Stimulated activated naive B cell treated with anti-CD40 and anti-IgM and Interleukin-4, amounts not matched to agents 10 μg/mL and 1 μg/mL and 100 μg/mL, for 72 hours (primary cell): ENCODE measurements around the gene MYO3B.
"Not testable (repeated sequence)": the region's sequence is repeated elsewhere in the genome, so short reads cannot be mapped to it uniquely, and the experiment has no call there.

Source experiments
- ATAC-seq, 2 donors: fragments of 150-1000 bp; cut with Tn5 transposase; replicated peaks; 2 replicates each; pipeline ENCODE4 v1.10.0; 2021; ENCODE audit warnings: moderate library complexity in 1 of 2
- DNase-seq: peaks from one replicate; pipeline ENCODE4 v3.0.0; 2021
- H3K27ac Mint-ChIP-seq: one replicate; pipeline ENCODE4 v1.8.0; 2022; ENCODE audit warnings: mild to moderate bottlenecking, mixed read lengths
- H3K27me3 Mint-ChIP-seq, 2 donors: one replicate each; pipeline ENCODE4 v1.8.0; 2022; ENCODE audit warnings: mixed read lengths in 2 of 2
- H3K36me3 Mint-ChIP-seq, 2 donors: one replicate each; pipeline ENCODE4 v1.8.0; 2022; ENCODE audit warnings: mixed read lengths in 2 of 2, mild to moderate bottlenecking in 1 of 2
- H3K4me1 Mint-ChIP-seq, 2 donors: one replicate each; pipeline ENCODE4 v1.8.0; 2022; ENCODE audit warnings: mixed read lengths in 2 of 2, mild to moderate bottlenecking in 1 of 2
- H3K4me3 Mint-ChIP-seq, 2 donors: one replicate each; pipeline ENCODE4 v1.8.0; 2022; ENCODE audit warnings: mild to moderate bottlenecking in 2 of 2, mixed read lengths in 2 of 2, moderate library complexity in 1 of 2
- H3K9me3 Mint-ChIP-seq, 2 donors: one replicate each; pipeline ENCODE4 v1.8.0; 2022; ENCODE audit warnings: mixed read lengths in 2 of 2, mild to moderate bottlenecking in 1 of 2

MYO3B gene

GRCh38 chr2:170607171-170607570, 429.2 kb downstream of the MYO3B start:
- no peak for ATAC-seq
- Mint-ChIP-seq H3K4me1 (no peaks in the 10 kb centered on the region), H3K9me3 (no peaks in the 10 kb centered on the region), H3K4me3 (no peak overlapping the region), H3K27ac (no peak overlapping the region), H3K36me3 (no peaks in the 10 kb centered on the region), H3K27me3 (peaks cover 8 to 10% of the 10 kb centered on the region in 2 donors)
- DNase-seq = no peak

- DNase-seq (no peak), ATAC-seq (no peak)
Observed at GRCh38 chr2:170610615-170611014, 432.7 kb downstream of the MYO3B start.

GRCh38 chr2:170618948-170619347, 441.0 kb downstream of the MYO3B start:
- not testable (repeated sequence) for H3K27ac Mint-ChIP-seq, H3K36me3 Mint-ChIP-seq

More at GRCh38 chr2:170610615-170611014, 432.7 kb downstream of the MYO3B start:
- Mint-ChIP-seq H3K9me3 (peaks cover 0 to under 1% of the 10 kb centered on the region in 2 donors), H3K27ac (no peak overlapping the region), H3K4me3 (no peak overlapping the region), H3K4me1 (no peaks in the 10 kb centered on the region), H3K27me3 (peaks cover 6 to 8% of the 10 kb centered on the region in 2 donors), H3K36me3 (no peaks in the 10 kb centered on the region)

GRCh38 chr2:170635094-170635493, 457.1 kb downstream of the MYO3B start:
- not testable (repeated sequence) for H3K9me3 Mint-ChIP-seq, H3K4me1 Mint-ChIP-seq, ATAC-seq, H3K36me3 Mint-ChIP-seq, H3K4me3 Mint-ChIP-seq, H3K27ac Mint-ChIP-seq, DNase-seq
- peaks cover 5 to 18% of the 10 kb centered on the region in 2 donors for H3K27me3 Mint-ChIP-seq

More at GRCh38 chr2:170618948-170619347, 441.0 kb downstream of the MYO3B start:
- not testable (repeated sequence) for DNase-seq, H3K4me3 Mint-ChIP-seq, H3K27me3 Mint-ChIP-seq, H3K4me1 Mint-ChIP-seq, ATAC-seq
- H3K9me3 Mint-ChIP-seq = peaks cover 14 to 15% of the 10 kb centered on the region in 2 donors

GRCh38 chr2:170639635-170640034, 461.7 kb downstream of the MYO3B start:
- Mint-ChIP-seq H3K4me3 (no peak overlapping the region), H3K27ac (no peak overlapping the region), H3K36me3 (no peaks in the 10 kb centered on the region), H3K27me3 (peaks cover 0 to 7% of the 10 kb centered on the region in 2 donors), H3K9me3 (peaks cover 0 to 2% of the 10 kb centered on the region in 2 donors), H3K4me1 (no peaks in the 10 kb centered on the region)
- ATAC-seq = no peak
- no peak for DNase-seq

- Mint-ChIP-seq H3K27ac (no peak overlapping the region), H3K27me3 (peaks cover 5 to 7% of the 10 kb centered on the region in 2 donors), H3K4me3 (no peak overlapping the region), H3K9me3 (peaks cover 0 to 2% of the 10 kb centered on the region in 2 donors), H3K36me3 (no peaks in the 10 kb centered on the region), H3K4me1 (no peaks in the 10 kb centered on the region)
- DNase-seq (no peak), ATAC-seq (no peak)
Observed at GRCh38 chr2:170641961-170642360, 464.0 kb downstream of the MYO3B start.

GRCh38 chr2:170643346-170643745, 465.4 kb downstream of the MYO3B start:
- peaks cover 5 to 7% of the 10 kb centered on the region in 2 donors for H3K27me3 Mint-ChIP-seq
- H3K27ac Mint-ChIP-seq = no peak overlapping the region
- DNase-seq = no peak

GRCh38 chr2:170647741-170648436, 469.9 kb downstream of the MYO3B start:
- H3K9me3 Mint-ChIP-seq = no peaks in the 10 kb centered on the region
- H3K36me3 Mint-ChIP-seq = no peaks in the 10 kb centered on the region
- DNase-seq (no peak), ATAC-seq (no peak)
- H3K27ac Mint-ChIP-seq = no peak overlapping the region
- H3K27me3 Mint-ChIP-seq = peaks cover 9 to 16% of the 10 kb centered on the region in 2 donors
- no peaks in the 10 kb centered on the region for H3K4me1 Mint-ChIP-seq
- no peak overlapping the region for H3K4me3 Mint-ChIP-seq

More at GRCh38 chr2:170643346-170643745, 465.4 kb downstream of the MYO3B start:
- no peak for ATAC-seq
- Mint-ChIP-seq H3K4me3 (no peak overlapping the region), H3K4me1 (no peaks in the 10 kb centered on the region), H3K36me3 (no peaks in the 10 kb centered on the region), H3K9me3 (peaks cover 0 to 2% of the 10 kb centered on the region in 2 donors)

- Mint-ChIP-seq H3K4me1 (no peaks in the 10 kb centered on the region), H3K27ac (no peak overlapping the region), H3K4me3 (no peak overlapping the region), H3K27me3 (peaks cover 6 to 10% of the 10 kb centered on the region in 2 donors), H3K36me3 (no peaks in the 10 kb centered on the region), H3K9me3 (no peaks in the 10 kb centered on the region)
- ATAC-seq = no peak
- no peak for DNase-seq
Observed at GRCh38 chr2:170651624-170652325, 473.8 kb downstream of the MYO3B start.

GRCh38 chr2:170652637-170653417, 474.9 kb downstream of the MYO3B start:
- Mint-ChIP-seq H3K4me1 (no peaks in the 10 kb centered on the region), H3K27ac (no peak overlapping the region), H3K36me3 (no peaks in the 10 kb centered on the region), H3K27me3 (peaks cover 6 to 10% of the 10 kb centered on the region in 2 donors), H3K4me3 (no peak overlapping the region), H3K9me3 (no peaks in the 10 kb centered on the region)
- no peak for ATAC-seq
- no peak for DNase-seq

- Mint-ChIP-seq H3K4me1 (no peaks in the 10 kb centered on the region), H3K27me3 (no peaks in the 10 kb centered on the region), H3K4me3 (no peak overlapping the region), H3K36me3 (no peaks in the 10 kb centered on the region), H3K27ac (no peak overlapping the region), H3K9me3 (no peaks in the 10 kb centered on the region)
- DNase-seq (no peak), ATAC-seq (no peak)
Observed at GRCh38 chr2:170656669-170657068, 478.7 kb downstream of the MYO3B start.

- peaks cover 4 to 11% of the 10 kb centered on the region in 2 donors for H3K27me3 Mint-ChIP-seq
- H3K4me1 Mint-ChIP-seq = no peaks in the 10 kb centered on the region
- H3K9me3 Mint-ChIP-seq = no peaks in the 10 kb centered on the region
- H3K36me3 Mint-ChIP-seq = no peaks in the 10 kb centered on the region
- no peak overlapping the region for H3K27ac Mint-ChIP-seq
- H3K4me3 Mint-ChIP-seq = no peak overlapping the region
- ATAC-seq = no peak
- no peak for DNase-seq
Observed at GRCh38 chr2:170660409-170660808, 482.5 kb downstream of the MYO3B start.

- Mint-ChIP-seq H3K4me3 (no peak overlapping the region), H3K9me3 (no peaks in the 10 kb centered on the region), H3K27me3 (peaks cover 6 to 12% of the 10 kb centered on the region in 2 donors), H3K4me1 (no peaks in the 10 kb centered on the region), H3K27ac (no peak overlapping the region), H3K36me3 (no peaks in the 10 kb centered on the region)
- ATAC-seq (no peak), DNase-seq (no peak)
Observed at GRCh38 chr2:170665743-170666142, 487.8 kb downstream of the MYO3B start.

GRCh38 chr2:170669909-170670308, 492.0 kb downstream of the MYO3B start:
- DNase-seq (no peak), ATAC-seq (no peak)
- Mint-ChIP-seq H3K27ac (no peak overlapping the region), H3K36me3 (no peaks in the 10 kb centered on the region), H3K9me3 (no peaks in the 10 kb centered on the region), H3K4me1 (no peaks in the 10 kb centered on the region), H3K27me3 (peaks cover 6 to 9% of the 10 kb centered on the region in 2 donors), H3K4me3 (no peak overlapping the region)
